Choroid plexus epithelial cell (primary cell): ENCODE measurements around the gene ZBTB4.

ENCODE experiments used
- DNase-seq: peaks from one replicate; pipeline ENCODE4 v3.0.0-alpha.2; 2010; ENCODE audit warnings: low read depth
- H3K4me3 ChIP-seq: 2 replicates; pipeline ENCODE4 v1.5.1; 2011; ENCODE audit warnings: low read depth, mild to moderate bottlenecking, control low read depth, low read length, moderate library complexity
- CTCF ChIP-seq: conservative IDR thresholded peaks from 2 replicates; pipeline ENCODE4 v1.5.1; 2011; ENCODE audit warnings: low read depth, mild to moderate bottlenecking, control low read depth, inconsistent platforms, low read length, moderate library complexity

The ZBTB4 gene, protein sequence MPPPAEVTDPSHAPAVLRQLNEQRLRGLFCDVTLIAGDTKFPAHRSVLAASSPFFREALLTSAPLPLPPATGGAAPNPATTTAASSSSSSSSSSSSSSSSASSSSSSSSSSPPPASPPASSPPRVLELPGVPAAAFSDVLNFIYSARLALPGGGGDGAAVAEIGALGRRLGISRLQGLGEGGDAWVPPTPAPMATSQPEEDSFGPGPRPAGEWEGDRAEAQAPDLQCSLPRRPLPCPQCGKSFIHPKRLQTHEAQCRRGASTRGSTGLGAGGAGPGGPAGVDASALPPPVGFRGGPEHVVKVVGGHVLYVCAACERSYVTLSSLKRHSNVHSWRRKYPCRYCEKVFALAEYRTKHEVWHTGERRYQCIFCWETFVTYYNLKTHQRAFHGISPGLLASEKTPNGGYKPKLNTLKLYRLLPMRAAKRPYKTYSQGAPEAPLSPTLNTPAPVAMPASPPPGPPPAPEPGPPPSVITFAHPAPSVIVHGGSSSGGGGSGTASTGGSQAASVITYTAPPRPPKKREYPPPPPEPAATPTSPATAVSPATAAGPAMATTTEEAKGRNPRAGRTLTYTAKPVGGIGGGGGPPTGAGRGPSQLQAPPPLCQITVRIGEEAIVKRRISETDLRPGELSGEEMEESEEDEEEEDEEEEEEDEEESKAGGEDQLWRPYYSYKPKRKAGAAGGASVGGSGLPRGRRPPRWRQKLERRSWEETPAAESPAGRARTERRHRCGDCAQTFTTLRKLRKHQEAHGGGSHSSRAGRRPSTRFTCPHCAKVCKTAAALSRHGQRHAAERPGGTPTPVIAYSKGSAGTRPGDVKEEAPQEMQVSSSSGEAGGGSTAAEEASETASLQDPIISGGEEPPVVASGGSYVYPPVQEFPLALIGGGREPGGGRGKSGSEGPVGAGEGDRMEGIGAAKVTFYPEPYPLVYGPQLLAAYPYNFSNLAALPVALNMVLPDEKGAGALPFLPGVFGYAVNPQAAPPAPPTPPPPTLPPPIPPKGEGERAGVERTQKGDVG

DNA sequence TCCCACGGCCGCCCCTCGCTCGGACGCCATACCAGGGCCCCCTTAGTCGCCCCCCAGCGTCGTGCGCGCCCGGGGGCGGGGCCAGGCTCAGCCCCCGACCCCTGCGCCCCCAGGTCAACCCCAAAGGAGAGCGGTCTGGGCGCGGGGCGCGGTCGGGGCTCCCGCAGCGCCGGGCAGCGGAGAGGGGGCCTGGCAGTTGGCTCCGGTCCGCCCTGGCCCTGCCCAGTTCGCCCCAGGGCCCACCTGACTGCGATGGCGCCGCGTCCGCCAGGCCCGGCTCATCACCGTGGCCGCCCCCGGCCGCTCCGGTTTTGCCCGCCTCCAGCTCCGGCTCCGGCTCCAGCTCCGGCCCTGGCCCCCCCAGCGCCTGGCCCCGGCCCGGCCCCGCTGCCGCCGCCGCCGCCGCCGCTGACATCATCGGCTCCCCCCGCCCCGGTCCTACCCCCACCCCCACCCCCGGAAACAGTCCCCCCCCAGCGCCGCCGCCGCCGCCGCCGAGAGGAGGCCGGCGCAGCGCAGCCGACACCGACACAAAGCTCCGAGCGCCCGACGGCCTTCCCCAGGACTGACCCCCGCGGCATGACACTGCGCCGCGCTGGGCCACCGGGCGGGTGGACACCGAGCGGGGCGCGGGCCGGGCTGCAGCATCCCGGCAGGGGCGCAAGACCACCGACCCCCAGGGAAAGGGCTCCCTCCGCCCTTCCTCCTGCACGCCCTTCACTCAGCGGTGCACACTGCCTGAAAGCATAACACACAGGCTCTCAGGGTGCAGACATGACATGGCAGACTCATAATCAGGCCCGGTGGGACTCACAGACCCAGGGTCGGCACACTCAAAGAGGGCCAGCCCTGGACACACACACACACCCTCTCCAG is at the start of gene ZBTB4:
Gene ZBTB4, minus strand, starts transcription at position 419 of the 876 bp plus-strand sequence. CDS start 12,830 bp downstream, outside the sequence.
- peak within 1 kb of the TSS; percentile 76 for H3K4me3 ChIP-seq
- peak; percentile 41 for DNase-seq
- TF ChIP-seq CTCF = no peak

DNA sequence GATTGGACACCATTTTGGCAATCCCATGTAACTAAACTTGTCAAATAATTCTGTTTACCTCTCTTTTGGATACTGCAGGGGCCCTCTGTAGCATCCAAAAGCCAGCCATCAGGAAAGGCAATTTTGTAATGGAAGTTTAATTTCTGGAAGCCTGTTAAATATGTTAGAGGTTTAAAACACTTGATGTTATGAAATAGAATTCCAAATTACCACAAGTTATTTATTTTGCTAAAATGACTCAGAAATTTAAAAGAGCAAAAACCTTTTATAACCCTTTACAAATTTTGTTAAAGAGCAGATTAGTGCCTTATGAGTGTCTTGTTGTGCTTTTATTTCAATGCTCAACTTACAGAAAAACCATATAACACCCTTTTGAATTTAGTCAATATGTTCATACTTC is 49.4 kb upstream of the ZBTB4 start:
- no peak for DNase-seq
- no peak overlapping the region for H3K4me3 ChIP-seq
- TF ChIP-seq CTCF = no peak

DNA sequence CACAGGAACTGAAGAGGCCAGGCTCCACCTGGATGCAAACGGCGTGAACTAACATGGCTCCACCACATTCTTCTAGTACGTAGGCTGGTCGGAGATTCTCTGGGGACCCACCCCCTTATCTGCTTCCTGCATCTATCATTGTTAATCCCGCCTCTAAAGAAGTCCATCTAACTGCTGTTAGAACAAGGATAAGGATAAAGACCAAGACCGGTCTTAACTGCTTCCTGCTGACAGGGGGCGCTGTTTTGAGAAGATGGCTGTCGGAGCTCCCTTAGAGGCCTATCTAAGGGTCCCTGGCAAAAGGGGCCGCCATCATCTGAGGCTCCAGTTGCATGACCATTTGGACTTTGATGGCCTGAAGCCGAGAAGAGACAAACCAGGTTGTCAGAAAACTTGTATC is 43.6 kb upstream of the ZBTB4 start:
- H3K4me3 ChIP-seq = no peak overlapping the region
- peak; percentile 56 for TF ChIP-seq CTCF
- DNase-seq = peak; percentile 26

DNA sequence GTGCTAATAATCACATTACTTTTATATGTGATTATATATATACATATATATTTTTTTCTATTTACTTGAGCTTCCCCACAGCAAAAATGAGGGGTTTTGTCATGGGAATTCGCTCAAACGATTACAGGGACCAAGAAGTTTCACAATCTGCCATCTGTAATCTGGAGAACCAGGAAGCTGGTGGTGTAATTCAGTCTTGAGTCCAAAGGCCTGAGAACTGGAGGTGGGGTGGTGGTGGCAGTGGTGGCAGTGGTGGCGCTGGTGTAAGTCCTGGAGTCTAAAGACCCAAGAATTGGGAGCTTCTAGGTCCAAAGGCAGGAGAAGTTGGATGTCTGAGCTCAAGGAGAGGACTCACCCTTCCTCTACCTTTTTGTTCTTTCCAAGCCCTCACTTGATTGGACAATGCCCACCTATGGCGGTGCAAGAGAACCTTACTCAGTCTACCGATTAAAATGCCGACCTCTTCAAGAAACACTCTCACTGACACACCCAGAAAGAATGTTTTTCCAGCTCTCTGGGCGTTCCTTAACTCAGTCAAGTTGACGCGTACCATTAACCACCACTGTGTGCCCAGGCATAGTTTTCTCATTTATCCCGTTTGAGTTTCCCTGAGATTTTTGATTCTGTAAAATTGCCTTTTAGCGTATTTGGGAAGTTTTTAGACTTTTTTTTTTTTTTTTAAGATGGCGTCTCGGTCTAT is 36.6 kb upstream of the ZBTB4 start:
- DNase-seq = no peak
- H3K4me3 ChIP-seq = no peak overlapping the region
- no peak for TF ChIP-seq CTCF

GRCh38 chr17:7513850-7514419 is 34.5 kb upstream of the ZBTB4 start:
- TF ChIP-seq CTCF = no peak
- no peak overlapping the region for H3K4me3 ChIP-seq
- DNase-seq = no peak
